ENCODE measurements around the gene MRPL17.

DNA sequence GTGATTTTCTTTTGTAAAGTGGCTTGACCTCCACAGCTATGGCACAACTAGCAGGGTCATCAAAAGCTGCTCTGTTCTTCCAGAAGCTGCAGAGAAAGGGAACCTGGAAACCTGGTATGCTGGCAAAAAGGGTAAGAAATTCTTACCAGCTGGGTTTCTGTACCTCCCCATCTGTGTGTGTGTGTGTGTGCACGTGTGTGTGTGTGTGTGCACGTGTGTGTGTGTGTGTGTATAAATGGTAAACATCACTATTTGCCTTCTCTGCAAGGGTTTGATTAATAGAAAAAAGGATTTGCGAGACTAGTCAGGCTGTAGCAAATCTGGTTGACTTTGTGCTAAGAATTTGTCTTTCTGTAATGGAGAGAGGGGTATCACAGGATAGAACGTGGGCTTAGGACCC lies 4.7 kb upstream of the MRPL17 start:
- TF ChIP-seq, protein P1, sequence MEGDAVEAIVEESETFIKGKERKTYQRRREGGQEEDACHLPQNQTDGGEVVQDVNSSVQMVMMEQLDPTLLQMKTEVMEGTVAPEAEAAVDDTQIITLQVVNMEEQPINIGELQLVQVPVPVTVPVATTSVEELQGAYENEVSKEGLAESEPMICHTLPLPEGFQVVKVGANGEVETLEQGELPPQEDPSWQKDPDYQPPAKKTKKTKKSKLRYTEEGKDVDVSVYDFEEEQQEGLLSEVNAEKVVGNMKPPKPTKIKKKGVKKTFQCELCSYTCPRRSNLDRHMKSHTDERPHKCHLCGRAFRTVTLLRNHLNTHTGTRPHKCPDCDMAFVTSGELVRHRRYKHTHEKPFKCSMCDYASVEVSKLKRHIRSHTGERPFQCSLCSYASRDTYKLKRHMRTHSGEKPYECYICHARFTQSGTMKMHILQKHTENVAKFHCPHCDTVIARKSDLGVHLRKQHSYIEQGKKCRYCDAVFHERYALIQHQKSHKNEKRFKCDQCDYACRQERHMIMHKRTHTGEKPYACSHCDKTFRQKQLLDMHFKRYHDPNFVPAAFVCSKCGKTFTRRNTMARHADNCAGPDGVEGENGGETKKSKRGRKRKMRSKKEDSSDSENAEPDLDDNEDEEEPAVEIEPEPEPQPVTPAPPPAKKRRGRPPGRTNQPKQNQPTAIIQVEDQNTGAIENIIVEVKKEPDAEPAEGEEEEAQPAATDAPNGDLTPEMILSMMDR (IDR thresholded peaks at IDR 0.05; ENCODE audit: poor library complexity, severe bottlenecking): no peak
- TF ChIP-seq TAF1 (IDR thresholded peaks at IDR 0.05; ENCODE audit: low read depth) (no peak), MXI1 (conservative IDR thresholded peaks at IDR 0.05; ENCODE audit: poor library complexity, severe bottlenecking) (no peak), POLR2AphosphoS5 (IDR thresholded peaks at IDR 0.05) (no peak), EP300 (conservative IDR thresholded peaks at IDR 0.05; ENCODE audit: poor library complexity, severe bottlenecking) (no peak)
- TF ChIP-seq, protein P2, sequence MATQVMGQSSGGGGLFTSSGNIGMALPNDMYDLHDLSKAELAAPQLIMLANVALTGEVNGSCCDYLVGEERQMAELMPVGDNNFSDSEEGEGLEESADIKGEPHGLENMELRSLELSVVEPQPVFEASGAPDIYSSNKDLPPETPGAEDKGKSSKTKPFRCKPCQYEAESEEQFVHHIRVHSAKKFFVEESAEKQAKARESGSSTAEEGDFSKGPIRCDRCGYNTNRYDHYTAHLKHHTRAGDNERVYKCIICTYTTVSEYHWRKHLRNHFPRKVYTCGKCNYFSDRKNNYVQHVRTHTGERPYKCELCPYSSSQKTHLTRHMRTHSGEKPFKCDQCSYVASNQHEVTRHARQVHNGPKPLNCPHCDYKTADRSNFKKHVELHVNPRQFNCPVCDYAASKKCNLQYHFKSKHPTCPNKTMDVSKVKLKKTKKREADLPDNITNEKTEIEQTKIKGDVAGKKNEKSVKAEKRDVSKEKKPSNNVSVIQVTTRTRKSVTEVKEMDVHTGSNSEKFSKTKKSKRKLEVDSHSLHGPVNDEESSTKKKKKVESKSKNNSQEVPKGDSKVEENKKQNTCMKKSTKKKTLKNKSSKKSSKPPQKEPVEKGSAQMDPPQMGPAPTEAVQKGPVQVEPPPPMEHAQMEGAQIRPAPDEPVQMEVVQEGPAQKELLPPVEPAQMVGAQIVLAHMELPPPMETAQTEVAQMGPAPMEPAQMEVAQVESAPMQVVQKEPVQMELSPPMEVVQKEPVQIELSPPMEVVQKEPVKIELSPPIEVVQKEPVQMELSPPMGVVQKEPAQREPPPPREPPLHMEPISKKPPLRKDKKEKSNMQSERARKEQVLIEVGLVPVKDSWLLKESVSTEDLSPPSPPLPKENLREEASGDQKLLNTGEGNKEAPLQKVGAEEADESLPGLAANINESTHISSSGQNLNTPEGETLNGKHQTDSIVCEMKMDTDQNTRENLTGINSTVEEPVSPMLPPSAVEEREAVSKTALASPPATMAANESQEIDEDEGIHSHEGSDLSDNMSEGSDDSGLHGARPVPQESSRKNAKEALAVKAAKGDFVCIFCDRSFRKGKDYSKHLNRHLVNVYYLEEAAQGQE (IDR thresholded peaks at IDR 0.05; ENCODE audit: borderline replicate concordance): no peak
